Erythroblast (primary cell): ENCODE data around the gene MAMDC2.

Experiments
- DNase-seq, 2 experiments: peaks; one replicate each; lab custom pipeline; 2025; lab: John Stamatoyannopoulos, UW
- GATA1 ChIP-seq: IDR thresholded peaks from 2 replicates; pipeline ENCODE4 v1.6.1; 2011; ENCODE audit warnings: low read depth, mild to moderate bottlenecking, control low read depth, low read length, moderate library complexity
- POLR2A ChIP-seq: IDR thresholded peaks from 2 replicates; pipeline ENCODE4 v1.6.1; 2011; ENCODE audit warnings: mild to moderate bottlenecking, low read length

Gene MAMDC2

DNA sequence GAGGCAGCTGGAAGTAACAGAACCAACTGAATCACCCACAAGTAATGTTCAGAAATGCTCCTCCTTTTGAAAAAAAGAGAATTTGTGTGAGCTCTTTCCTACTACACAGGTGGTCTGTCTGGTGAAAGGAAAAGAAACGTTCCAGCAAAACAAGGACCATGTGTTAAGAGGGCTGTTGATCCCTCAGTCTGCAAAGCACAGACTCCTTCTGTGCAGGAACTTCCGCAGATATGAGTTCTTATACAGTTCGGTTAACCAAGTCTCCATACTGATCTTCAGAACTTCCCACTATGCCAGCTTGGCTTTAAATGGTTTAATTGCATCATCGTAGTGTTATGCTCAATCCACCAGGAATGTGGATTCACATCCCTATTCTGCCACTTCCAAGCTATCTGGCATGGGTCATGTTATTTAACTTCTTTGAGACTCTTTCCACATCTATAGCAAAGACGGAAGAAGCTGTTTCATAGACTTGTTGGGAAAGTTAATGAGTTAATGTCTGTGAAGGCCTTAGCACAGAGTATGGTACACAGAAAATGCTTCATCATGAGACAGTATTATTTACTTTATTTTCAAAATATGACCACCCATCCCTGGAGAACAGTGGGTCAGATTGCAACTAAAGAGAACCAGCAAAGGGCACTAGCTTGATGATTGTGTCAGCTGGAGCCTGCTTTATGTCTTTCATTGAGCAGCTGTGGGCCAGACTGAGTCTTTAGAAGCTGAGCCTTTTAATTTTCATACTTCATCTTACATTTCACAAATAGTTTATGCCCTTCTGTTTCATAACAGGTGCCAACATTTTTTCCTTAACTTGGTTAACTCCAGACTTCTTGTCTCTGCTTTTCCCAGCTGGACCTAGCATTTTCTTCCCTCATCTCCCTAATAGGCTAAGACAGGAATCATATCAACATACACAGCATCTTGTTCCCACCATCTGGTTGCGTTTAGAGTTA lies 89.9 kb downstream of the MAMDC2 start:
- DNase-seq, result no peak
- no peak for TF ChIP-seq GATA1
- no peak for TF ChIP-seq POLR2A

GRCh38 chr9:70134360-70134759 lies 90.7 kb downstream of the MAMDC2 start:
- DNase-seq, result no peak
- TF ChIP-seq GATA1 (no peak), POLR2A (no peak)

- no peak for TF ChIP-seq GATA1
- no peak for TF ChIP-seq POLR2A
- DNase-seq, result no peak
These were observed 91.5 kb downstream of the MAMDC2 start for GRCh38 chr9:70135176-70135575.

DNA sequence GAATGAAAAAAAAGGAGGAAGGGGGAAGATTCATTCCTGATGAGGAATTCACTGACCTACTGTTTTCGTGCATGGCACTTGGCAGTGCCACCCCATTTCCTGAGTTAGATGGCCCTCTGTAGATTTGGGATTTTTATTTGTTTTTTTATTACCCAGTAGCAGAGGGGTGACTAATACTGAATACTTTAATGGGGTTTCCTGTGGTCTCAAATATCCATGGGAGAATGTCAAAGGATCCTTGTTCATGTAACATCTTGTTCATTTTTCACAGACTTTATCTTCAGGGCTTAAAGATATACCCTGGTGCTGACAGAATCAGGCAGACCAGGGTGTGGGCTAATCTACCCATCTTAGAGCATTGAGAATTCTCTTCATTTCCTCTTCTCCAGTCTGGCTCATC lies 93.0 kb downstream of the MAMDC2 start:
- no peak for TF ChIP-seq POLR2A
- no peak for DNase-seq

DNA sequence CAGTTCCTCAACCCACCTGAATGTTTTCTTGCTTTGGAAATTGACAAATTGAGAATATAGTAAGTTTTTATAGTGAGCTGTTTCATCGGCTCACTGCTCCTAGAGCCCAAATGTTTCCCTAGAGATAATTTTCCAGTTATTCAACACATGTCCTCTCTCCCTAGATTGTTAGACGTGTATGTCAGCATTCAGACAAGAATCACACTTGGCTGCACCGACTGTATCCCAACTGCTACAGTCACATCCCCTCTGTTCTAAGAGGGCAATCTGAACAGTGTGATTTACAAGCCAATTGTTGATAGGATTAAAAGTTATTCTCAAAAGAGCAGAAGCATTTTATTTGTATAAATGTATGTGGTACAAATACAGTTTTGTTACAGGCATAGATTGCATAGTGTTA lies 93.9 kb downstream of the MAMDC2 start:
- DNase-seq, result no peak
- TF ChIP-seq GATA1, result no peak
- TF ChIP-seq POLR2A, result no peak

DNA sequence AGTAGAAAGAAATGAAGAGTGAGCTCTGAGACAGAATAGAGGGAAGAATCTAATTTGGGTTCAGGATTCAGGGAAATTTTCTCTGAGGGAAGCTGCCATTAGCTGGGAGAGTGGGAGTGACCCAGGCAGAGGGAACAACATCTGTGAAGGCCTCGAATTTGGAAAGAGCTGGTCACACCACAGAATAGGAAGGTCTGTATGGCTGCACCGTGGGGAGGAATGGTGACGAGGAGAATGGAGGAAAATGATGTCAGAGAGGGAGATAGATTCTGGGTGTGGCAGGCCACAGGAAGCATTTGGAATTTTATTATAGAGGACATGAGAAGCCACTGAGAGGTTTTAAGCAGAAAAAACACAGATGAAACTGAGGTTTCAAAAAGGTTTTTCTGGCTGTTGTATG lies 98.5 kb downstream of the MAMDC2 start:
- DNase-seq, result no peak
- TF ChIP-seq GATA1 (no peak), POLR2A (no peak)

- TF ChIP-seq POLR2A (no peak), GATA1 (no peak)
These were observed 99.9 kb downstream of the MAMDC2 start for GRCh38 chr9:70143394-70144130.

GRCh38 chr9:70144131-70144503 lies 100.5 kb downstream of the MAMDC2 start:
- TF ChIP-seq POLR2A (no peak), GATA1 (no peak)
- DNase-seq, result no peak

More at GRCh38 chr9:70143394-70144130, 99.9 kb downstream of the MAMDC2 start:
- no peak for DNase-seq

GRCh38 chr9:70145981-70146380 lies 102.3 kb downstream of the MAMDC2 start:
- TF ChIP-seq GATA1 (no peak), POLR2A (no peak)
- DNase-seq, result no peak

DNA sequence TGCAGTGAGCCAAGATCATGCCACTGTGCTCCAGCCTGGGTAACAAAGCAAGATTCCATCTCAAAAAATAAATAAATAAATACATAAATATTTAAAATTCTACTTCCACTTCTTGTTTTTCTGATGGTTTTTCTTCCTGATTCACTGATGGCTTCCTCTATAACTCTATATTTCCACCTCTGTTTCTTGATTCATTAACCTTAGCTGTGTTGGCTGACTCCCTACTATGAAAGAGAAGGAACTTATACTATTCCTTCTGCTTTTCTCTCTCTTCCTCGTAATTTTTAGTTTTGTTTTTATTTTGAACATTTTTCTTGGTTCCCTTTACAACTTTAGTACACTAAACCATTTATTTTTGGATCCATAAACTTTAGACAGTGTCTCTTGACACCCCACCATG lies 103.5 kb downstream of the MAMDC2 start:
- TF ChIP-seq GATA1 (no peak), POLR2A (no peak)
- DNase-seq, result no peak

- TF ChIP-seq POLR2A (no peak), GATA1 (no peak)
- DNase-seq, result no peak
These were observed 104.0 kb downstream of the MAMDC2 start for GRCh38 chr9:70147651-70148050.

- TF ChIP-seq POLR2A, result no peak
- no peak for TF ChIP-seq GATA1
- no peak for DNase-seq
These were observed 108.7 kb downstream of the MAMDC2 start for GRCh38 chr9:70152350-70152749.

DNA sequence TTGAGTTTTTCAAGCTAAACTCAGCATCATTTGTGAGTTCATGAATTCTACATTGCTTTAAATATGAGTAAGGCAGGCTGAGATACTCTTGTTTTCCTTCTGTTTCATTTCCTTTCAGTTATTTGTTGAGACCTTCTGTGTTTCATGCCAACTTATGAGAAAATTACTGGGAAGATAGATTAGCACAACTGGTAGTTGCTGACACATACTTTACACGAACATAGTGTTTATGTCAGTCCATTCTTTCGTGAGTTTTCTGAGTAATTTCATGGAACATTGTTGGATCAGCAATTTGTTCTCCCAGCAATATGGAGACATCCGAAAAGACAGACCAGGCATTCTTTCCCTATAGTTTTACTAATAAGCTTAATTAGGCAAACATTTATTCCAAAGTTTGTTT lies 113.1 kb downstream of the MAMDC2 start:
- TF ChIP-seq GATA1 (no peak), POLR2A (no peak)
- DNase-seq, result no peak

- DNase-seq, result no peak
These were observed 116.0 kb downstream of the MAMDC2 start for GRCh38 chr9:70159630-70160029.

More at GRCh38 chr9:70159630-70160029, 116.0 kb downstream of the MAMDC2 start:
- TF ChIP-seq POLR2A (no peak), GATA1 (no peak)
